HL-60/S4 treated with phorbol 12-myristate 13-acetate at 8.2 ng/mL for 4 days and 3 days (cell line): Measurements from ENCODE around the gene TCTN3.

Experiments
- in situ Hi-C: fragments of 300-500 bp; cut with MboI; formaldehyde crosslinking; loops from 2 replicates; pipeline ENCODE4 v1.15.0; 2022; ENCODE audit warnings: low sequenced_read_pairs

TCTN3 gene

DNA sequence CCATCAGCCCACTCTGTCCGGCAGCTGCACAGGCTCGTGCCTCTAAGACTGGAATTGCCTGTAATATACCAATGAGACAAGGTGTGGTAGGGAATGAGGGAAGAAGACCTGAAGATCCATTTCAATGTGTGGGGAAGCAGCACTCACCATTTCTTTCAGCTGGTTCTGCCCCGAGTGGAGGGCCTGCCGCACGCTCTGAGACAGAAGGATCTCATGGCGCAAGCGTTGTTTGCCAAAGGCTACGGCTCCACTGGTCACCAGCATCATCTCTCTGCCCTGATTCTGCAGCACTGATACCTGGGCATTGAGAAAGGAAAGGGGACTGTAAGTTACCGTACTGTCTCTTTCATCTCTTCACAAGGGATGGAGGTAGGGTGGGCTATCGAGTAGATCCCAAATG is 56.6 kb downstream of the TCTN3 start:
- in situ Hi-C loops: no loop called here

DNA sequence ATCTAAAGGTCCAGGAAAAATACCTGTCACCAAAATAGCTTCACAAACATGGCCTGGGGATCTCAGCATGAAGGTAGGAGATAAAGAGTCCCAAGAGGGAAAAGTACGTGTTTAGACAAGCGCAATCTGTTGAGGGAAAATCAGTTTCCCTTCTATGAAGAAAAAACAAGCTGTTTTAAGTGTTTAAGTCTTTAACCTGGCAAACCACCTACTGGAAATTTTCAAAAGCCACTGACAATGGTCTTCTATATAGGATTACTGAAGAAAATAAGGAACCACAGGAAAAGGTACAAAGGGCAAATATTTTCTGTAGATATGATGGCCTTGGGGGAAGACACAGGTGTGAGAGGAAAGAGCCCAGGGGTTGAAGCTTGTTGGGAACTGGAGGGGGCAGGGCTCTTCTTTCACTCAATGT is 58.4 kb downstream of the TCTN3 start:
- in situ Hi-C loops: no loop called here

GRCh38 chr10:95628786-95629185 is 64.9 kb downstream of the TCTN3 start:
- in situ Hi-C loops: no loop called here

DNA sequence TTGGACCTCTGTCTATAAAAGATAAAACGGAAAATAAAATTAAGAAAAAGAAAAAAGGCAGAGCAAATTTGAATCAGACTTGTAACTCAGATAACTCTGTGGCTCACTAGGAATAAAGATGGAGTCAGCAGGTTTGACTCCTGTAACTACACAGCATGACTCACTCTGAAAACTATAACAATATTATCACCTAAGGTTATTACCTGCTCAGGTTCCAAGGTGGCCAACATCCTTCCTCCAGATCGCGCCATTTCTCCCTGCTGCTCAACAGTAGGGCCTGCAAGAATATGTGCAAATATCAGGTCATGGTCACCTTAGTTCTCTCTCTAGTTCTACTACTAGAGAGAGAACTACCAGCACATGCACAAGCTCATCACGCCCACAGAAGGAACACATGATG is 67.2 kb downstream of the TCTN3 start:
- in situ Hi-C loops: no loop called here

GRCh38 chr10:95620415-95620814 is 73.3 kb downstream of the TCTN3 start:
- in situ Hi-C loops: loop anchor here (25.0 kb wide), 1 partner anchor 183 kb away; no protein-coding TSS in a partner anchor

DNA sequence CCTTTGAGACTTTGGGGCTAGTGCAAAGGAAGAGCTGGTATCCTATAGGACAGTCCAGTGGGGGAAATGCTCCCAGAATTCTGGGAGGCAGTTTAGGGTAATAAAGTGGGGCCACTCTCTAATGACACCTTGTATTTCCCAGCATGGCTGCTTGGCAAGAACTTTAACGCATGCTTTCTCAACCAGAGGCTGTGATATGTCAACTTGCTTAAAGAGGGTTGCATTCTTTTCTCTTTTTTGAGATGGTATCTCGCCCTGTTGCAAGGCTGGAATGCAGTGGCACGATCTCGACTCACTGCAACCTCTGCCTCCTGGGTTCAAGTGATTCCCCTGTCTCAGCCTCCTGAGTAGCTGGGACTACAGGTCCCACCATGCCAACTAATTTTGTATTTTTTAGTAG is 75.6 kb downstream of the TCTN3 start:
- in situ Hi-C loops: loop anchor here (25.0 kb wide), 1 partner anchor 181 kb away; no protein-coding TSS in a partner anchor

DNA sequence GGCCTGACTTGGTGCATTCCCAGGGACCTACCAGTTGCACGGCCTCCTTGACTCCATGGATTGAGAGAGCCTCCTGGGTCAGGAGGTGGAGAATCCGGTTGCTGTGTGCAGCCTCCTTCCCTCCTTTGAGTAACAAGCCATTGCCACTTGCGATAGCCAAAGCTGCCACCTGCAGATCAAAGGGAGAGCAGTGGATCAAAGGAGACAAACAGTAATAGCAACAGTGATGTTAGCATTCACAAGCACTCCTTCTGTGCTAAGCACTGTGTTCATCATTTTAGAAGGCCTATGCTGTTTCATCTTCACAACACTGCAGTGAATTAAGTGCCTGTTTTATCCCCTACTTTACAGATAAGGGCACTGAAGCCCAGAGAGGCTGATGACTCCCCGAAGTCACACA is 77.3 kb downstream of the TCTN3 start:
- in situ Hi-C loops: loop anchor here (25.0 kb wide), 1 partner anchor 179 kb away; no protein-coding TSS in a partner anchor
